Effector memory CD4-positive, alpha-beta T cell (primary cell): ENCODE measurements around the gene INPP5B.
"Not testable (repeated sequence)": the region's sequence is repeated elsewhere in the genome, so short reads cannot be mapped to it uniquely, and the experiment has no call there.

Source experiments
- DNase-seq, 3 donors: peaks; one replicate each; pipeline ENCODE4 v3.0.0-alpha.2; 2020
- H3K27ac ChIP-seq: 2 replicates; pipeline ENCODE4 v1.7.0; 2013; ENCODE audit warnings: mild to moderate bottlenecking, low read length, moderate library complexity; ENCODE audit not compliant: insufficient read depth, poor library complexity, severe bottlenecking
- H3K27me3 ChIP-seq: replicated peaks from 2 replicates; pipeline ENCODE4 v1.7.0; 2013; ENCODE audit warnings: mild to moderate bottlenecking, low read length; ENCODE audit not compliant: insufficient read depth, control insufficient read depth, poor library complexity, severe bottlenecking
- H3K36me3 ChIP-seq: 2 replicates; pipeline ENCODE4 v1.7.0; 2013; ENCODE audit warnings: mild to moderate bottlenecking, low read length, moderate library complexity; ENCODE audit not compliant: control insufficient read depth, insufficient read depth
- H3K4me1 ChIP-seq: 2 replicates; pipeline ENCODE4 v1.7.0; 2013; ENCODE audit warnings: low read length, mild to moderate bottlenecking; ENCODE audit not compliant: control insufficient read depth, insufficient read depth, poor library complexity, severe bottlenecking
- H3K4me3 ChIP-seq: 2 replicates; pipeline ENCODE4 v1.7.0; 2013; ENCODE audit warnings: low read length, low read depth, mild to moderate bottlenecking; ENCODE audit not compliant: insufficient read depth, poor library complexity, severe bottlenecking
- H3K9me3 ChIP-seq: 2 replicates; pipeline ENCODE4 v1.7.0; 2013; ENCODE audit warnings: mild to moderate bottlenecking, low read length, moderate library complexity; ENCODE audit not compliant: control insufficient read depth
- total RNA-seq, 3 donors: gene quantifications; one replicate each; lab custom pipeline; 2026; lab: John Stamatoyannopoulos, UW

Gene INPP5B
- 41.2 to 45.2 (median 41.8) reads per million in 3 donors for total RNA-seq

DNA sequence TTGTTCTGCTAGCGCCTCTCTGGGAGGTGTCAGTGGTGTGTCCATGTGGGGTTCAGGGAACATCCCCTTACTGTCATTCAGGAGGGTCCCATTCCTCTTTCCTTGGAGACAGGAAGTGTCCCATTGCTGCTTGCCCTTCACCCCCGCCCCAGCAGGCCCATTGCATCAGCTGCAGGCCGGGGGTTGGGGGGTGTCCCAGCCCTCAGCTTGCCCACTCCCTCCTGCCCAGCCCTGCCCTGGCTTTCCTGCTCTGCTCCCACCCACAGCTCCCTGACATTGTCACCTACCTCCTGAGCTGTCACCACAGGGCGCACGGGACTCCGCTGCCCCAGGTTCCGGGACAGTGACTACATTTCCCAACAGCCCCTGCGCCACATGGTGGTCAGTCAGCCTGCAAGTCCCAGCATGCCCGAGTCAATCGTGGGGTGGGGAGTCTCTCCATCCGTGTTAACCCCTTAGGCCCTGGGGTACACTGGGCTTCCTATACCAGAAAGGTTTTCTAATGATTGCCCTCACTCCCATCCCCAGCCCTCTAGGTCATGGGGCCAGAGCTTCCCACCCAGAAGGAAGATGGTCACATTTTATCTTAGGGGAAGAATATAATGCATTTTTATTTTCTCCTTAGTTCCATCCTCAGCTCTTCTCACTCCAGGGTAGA is at the start of gene INPP5B:
Gene INPP5B, minus strand, starts transcription at position 351 of the 658 bp plus-strand sequence. CDS start 745 bp downstream, outside the sequence.
- Histone ChIP-seq H3K27me3 (no peaks in the 10 kb centered on the region), H3K9me3 (no peaks in the 10 kb centered on the region), H3K36me3 (no peaks in the 10 kb centered on the region), H3K4me1 (no peaks in the 10 kb centered on the region), H3K27ac (no peak within 1 kb of the TSS), H3K4me3 (peak within 1 kb of the TSS; percentile 30)
- peak; percentile 9 to 25 (median 24) for DNase-seq

DNA sequence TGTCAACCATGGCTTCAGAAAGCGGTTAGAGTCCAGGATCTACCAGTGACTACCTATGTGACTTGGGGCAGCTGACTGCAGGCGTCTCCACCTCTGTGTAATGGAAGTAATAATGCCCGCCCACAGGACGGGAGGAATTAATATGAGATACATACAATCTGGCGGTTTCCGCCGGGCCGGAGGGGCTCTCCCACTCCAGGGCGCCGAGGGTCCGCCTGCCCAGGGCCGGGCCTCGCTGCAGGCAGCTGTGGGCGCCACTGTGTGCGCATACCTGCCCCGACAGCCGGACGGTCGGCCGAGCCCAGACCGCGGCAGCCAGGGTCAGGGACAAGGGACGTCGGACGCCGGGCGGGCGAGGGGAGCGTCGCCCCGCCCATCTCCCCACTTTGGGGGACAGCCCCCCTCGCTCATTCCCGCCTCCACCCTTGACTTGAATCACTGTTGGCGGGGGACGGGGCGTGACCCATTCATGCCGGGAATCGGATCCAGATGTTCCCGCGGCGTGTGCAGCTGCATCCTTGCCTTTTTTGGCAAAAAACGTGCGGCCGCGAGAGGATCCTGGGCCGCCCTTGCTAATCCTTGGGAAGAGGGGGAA is 49.0 kb upstream of the INPP5B start:
- no peaks in the 10 kb centered on the region for H3K27me3 ChIP-seq
- no peaks in the 10 kb centered on the region for H3K4me1 ChIP-seq
- DNase-seq = no peak
- peak overlapping the region; percentile 35 for H3K4me3 ChIP-seq
- H3K36me3 ChIP-seq = no peaks in the 10 kb centered on the region
- no peaks in the 10 kb centered on the region for H3K9me3 ChIP-seq
- H3K27ac ChIP-seq = no peak overlapping the region

DNA sequence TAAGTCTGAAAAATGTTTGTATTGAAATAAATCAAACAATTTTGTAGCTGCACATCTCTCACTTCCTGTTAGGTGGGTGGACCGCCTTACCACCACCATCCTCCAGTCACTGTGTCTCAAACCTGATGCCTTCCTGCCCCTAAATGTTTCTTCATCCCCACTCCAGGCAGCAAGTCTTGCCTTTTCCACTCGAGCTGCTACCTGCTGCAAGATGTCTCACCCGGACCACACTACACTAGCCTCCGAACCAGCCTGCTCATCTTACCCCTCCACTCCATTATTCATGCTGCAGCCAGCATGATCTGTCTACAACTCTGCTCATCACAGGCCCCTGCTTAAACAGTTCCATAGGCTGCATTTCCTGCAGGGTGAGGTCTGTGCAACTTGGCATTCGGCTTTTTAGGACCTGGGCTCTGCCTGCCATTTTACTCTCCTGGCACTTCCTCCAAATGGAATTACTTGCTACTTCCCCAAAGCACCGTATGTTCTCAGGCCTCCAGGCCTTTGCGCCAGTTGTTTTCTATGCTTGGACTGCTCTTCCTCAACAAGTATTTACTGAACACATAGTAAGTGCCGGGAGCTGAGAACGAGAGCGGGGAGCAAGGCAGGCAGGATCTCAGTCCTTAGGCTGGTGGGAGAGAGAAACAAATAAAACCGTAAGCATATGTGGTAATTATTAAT is 48.2 kb upstream of the INPP5B start:
- peak overlapping the region; percentile 35 for H3K4me3 ChIP-seq

DNA sequence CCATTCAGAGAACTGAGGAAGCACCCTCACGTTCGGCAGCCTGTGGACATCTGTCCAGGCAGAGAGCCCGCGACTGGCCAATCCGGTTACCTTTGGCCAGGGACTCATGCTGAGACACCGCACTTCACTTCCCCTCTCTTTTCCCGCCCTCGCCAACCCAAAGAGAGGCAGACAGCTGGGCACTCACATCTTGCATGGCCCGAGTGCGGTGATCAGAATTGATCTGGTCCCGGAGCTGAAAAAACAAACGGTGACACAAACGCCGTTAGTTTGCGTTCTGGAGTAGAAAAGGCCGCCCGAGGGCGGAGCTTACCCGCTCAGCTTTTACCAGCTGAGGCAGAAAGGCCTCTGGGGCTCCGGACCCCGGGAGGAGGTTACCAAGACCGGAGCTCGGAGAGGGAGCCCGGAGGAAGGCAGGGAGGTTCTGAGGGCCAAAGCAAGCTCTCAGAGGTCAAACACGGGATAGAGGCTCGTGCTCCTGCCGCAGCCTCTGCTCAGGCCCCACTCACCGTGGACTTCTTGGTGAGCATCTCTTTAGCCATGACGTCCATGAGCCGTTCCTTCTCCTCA is 42.6 kb upstream of the INPP5B start:
- H3K27me3 ChIP-seq = no peaks in the 10 kb centered on the region
- peaks cover 26% of the 10 kb centered on the region for H3K36me3 ChIP-seq
- H3K4me3 ChIP-seq = peak overlapping the region; percentile 97
- H3K4me1 ChIP-seq = peaks cover 8% of the 10 kb centered on the region
- H3K9me3 ChIP-seq = no peaks in the 10 kb centered on the region
- H3K27ac ChIP-seq = peak overlapping the region; percentile 78
- peak in 1 of 3 donors; percentile 30 for DNase-seq

More for the DNA sequence above, 48.2 kb upstream of the INPP5B start:
- peaks cover 4% of the 10 kb centered on the region for H3K4me1 ChIP-seq
- no peaks in the 10 kb centered on the region for H3K36me3 ChIP-seq
- no peak overlapping the region for H3K27ac ChIP-seq
- no peaks in the 10 kb centered on the region for H3K27me3 ChIP-seq
- DNase-seq = no peak
- no peaks in the 10 kb centered on the region for H3K9me3 ChIP-seq

DNA sequence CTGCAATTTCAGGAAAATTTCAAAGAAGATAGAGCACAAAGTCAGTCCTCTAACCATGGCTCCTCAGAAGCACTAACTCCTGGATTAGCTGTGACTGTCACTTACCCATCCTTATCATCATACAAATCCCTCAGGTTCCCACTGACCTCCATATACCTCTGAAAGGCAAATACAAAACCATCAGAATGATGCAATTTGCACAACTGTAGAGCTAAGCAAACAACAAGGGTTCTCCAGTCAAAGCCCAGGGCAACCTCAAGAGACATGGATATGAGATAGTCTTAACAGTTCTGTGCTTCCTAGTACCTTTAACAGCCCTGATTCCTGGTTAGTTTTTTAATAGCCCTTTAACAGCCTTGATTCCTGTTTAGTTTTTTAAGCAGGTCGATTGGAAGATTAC is 40.8 kb upstream of the INPP5B start:
- H3K4me1 ChIP-seq = peaks cover 8% of the 10 kb centered on the region
- no peaks in the 10 kb centered on the region for H3K27me3 ChIP-seq
- H3K9me3 ChIP-seq = no peaks in the 10 kb centered on the region
- peaks cover 38% of the 10 kb centered on the region for H3K36me3 ChIP-seq
- no peak overlapping the region for H3K27ac ChIP-seq
- no peak overlapping the region for H3K4me3 ChIP-seq
- no peak for DNase-seq

DNA sequence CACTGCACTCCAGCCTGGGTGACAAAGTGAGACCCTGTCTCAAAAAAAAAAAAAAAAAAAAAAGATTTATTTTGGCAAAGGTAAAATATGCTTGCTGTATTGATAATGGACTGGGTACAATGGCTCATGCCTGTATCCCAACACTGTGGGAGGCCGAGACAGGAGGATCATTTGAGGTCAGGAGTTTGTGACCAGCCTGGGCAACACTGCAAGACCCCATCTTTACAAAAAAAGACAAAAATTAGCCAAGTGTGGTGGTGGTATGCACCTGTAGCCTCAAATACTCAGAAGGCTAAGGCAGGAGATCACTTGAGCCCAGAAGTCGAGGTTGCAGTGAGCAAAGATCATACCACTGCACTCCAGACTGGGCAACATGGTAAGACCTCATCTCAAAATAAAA is 36.7 kb upstream of the INPP5B start:
- H3K36me3 ChIP-seq = peaks cover 78% of the 10 kb centered on the region
- DNase-seq = no peak
- no peak overlapping the region for H3K27ac ChIP-seq
- H3K9me3 ChIP-seq = no peaks in the 10 kb centered on the region
- H3K4me1 ChIP-seq = peaks cover 4% of the 10 kb centered on the region
- H3K4me3 ChIP-seq = no peak overlapping the region
- no peaks in the 10 kb centered on the region for H3K27me3 ChIP-seq

DNA sequence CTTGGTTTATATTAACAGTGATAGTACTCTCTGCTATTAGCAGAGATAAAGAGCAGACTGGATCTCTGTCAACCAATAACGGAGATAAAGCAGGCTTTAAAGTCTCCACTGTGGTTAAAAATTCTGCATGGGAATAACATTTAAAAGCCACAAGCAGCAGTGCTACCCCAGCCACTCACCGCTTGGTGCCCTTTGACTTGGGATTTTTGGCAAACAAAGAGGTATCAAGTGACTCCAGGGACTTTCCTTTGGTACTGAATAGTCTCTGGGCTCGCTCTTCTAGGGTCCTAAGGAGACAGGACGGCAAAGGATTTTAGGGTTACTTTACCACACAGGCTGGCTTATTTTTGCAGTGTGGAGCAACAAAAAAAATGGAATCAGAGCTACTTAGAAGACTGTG is 31.7 kb upstream of the INPP5B start:
- DNase-seq = no peak
- Histone ChIP-seq H3K27ac (no peak overlapping the region), H3K4me3 (no peak overlapping the region), H3K4me1 (no peaks in the 10 kb centered on the region), H3K27me3 (no peaks in the 10 kb centered on the region), H3K9me3 (no peaks in the 10 kb centered on the region), H3K36me3 (peaks cover 81% of the 10 kb centered on the region)

DNA sequence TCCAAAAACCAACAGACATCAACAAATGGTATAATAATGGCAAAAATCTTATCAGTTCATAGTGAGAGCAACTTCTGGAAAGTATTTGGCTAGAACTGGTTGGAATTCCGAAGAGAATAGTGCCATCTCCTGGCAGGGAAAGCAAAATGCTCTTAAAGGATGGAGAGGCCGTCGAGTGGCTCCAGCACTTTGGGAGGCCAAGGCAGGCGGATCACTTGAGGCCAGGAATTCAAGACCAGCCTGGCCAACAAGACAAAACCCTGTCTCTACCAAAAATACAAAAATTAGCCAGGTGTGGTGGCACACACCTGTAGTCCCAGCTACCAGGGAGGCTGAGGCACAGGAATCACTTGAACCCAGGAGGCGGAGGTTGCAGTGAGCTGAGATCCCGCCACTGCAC is 28.2 kb upstream of the INPP5B start:
- not testable (repeated sequence) for H3K9me3 ChIP-seq, H3K4me1 ChIP-seq, H3K27ac ChIP-seq, DNase-seq, H3K27me3 ChIP-seq, H3K4me3 ChIP-seq
- peaks cover 52% of the 10 kb centered on the region for H3K36me3 ChIP-seq

DNA sequence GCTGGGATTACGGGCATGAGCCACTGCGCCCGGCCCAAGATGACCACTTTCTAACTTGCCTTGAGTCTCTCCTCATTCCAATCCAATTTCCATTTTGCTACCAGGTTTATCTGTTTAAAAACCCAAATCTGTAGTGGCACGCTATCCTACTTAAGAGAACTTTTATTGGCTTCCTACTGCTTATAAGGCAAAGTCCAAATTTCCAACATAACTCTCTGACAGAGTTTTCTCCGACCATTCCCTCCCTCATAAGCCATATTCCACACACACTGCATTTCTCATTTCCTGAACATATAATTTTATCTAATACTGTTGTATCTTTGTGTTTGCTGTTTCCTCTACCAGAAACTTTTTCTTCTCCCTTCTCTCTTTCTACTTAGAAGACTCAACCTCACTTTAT is 27.7 kb upstream of the INPP5B start:
- Histone ChIP-seq H3K4me3 (no peak overlapping the region), H3K27ac (no peak overlapping the region), H3K4me1 (no peaks in the 10 kb centered on the region), H3K36me3 (peaks cover 51% of the 10 kb centered on the region), H3K9me3 (no peaks in the 10 kb centered on the region), H3K27me3 (no peaks in the 10 kb centered on the region)
- no peak for DNase-seq

DNA sequence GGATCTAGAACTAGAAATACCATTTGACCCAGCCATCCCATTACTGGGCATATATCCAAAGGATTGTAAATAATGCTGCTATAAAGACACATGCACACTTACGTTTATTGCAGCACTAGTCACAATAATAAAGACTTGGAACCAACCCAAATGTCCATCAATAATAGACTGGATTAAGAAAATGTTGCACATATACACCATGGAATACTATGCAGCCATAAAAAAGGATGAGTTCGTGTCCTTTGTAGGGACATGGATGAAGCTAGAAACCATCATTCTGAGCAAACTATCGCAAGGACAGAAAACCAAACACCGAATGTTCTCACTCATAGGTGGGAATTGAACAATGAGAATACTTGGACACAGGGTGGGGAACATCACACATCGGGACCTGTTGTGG is 26.8 kb upstream of the INPP5B start:
- H3K9me3 ChIP-seq, H3K27me3 ChIP-seq, H3K4me1 ChIP-seq, H3K27ac ChIP-seq, H3K4me3 ChIP-seq, DNase-seq: not testable (repeated sequence)
- H3K36me3 ChIP-seq = peaks cover 51% of the 10 kb centered on the region
